ENCODE data around the gene LATS2. TPM values are rescaled to one million over a fixed set of nuclear protein-coding genes. Genes with fewer than 3 reads are reported as not detected.
A peak's percentile ranks its signal among the peaks of the same experiment; 100 is the strongest.

Gene LATS2
- total RNA-seq, 1 donor from 2014 or later: 17.8 TPM

DNA sequence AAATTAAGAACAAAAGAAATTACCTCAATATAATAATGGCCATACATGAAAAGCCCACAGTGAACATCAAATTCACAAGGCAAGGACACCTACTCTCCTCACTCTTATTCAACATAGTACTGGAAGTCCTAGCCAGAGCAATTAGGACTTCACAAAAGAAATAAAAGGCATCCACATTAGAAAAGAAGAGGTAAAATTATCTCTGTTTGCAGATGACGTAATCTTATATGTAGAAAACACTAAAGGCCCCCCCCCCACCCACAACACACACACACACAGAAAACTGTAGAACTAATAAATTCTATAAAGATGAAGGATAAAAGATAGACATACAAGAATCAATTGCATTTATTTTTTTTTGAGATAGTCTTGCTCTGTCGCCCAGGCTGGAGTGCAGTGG lies 25.5 kb upstream of the LATS2 start:
- DNase-seq (ENCODE audit: extremely low spot score, unreplicated experiment): no peak
- no peak overlapping the region for H3K4me3 Mint-ChIP-seq
- H3K4me1 Mint-ChIP-seq (ENCODE audit: unreplicated experiment): no peaks in the 10 kb centered on the region
- H3K27ac Mint-ChIP-seq: no peak overlapping the region
- no peaks in the 10 kb centered on the region for H3K9me3 Mint-ChIP-seq
- no peaks in the 10 kb centered on the region for H3K27me3 Mint-ChIP-seq
- TF ChIP-seq, protein P1, sequence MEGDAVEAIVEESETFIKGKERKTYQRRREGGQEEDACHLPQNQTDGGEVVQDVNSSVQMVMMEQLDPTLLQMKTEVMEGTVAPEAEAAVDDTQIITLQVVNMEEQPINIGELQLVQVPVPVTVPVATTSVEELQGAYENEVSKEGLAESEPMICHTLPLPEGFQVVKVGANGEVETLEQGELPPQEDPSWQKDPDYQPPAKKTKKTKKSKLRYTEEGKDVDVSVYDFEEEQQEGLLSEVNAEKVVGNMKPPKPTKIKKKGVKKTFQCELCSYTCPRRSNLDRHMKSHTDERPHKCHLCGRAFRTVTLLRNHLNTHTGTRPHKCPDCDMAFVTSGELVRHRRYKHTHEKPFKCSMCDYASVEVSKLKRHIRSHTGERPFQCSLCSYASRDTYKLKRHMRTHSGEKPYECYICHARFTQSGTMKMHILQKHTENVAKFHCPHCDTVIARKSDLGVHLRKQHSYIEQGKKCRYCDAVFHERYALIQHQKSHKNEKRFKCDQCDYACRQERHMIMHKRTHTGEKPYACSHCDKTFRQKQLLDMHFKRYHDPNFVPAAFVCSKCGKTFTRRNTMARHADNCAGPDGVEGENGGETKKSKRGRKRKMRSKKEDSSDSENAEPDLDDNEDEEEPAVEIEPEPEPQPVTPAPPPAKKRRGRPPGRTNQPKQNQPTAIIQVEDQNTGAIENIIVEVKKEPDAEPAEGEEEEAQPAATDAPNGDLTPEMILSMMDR (conservative IDR thresholded peaks at IDR 0.05): no peak
- H3K36me3 Mint-ChIP-seq: no peaks in the 10 kb centered on the region

DNA sequence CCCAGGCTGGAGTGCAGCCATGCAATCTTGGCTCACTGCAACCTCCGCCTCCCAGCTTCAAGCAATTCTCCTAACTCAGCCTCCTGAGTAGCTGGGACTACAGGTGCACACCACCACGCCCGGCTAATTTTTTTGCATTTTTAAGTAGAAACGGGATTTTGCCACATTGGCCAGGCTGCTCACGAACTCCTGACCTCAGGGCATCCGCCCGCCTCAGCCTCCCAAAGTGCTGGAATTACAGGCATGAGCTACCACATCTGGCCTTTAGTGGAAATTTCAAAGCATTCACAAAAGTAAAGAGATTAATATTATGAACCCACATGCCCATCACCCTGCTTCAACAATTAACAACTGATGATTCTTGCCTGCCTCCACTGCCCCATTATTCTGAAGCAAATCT lies 20.5 kb upstream of the LATS2 start:
- no peak overlapping the region for H3K27ac Mint-ChIP-seq
- TF ChIP-seq, protein P1 (conservative IDR thresholded peaks at IDR 0.05): no peak
- DNase-seq (ENCODE audit: extremely low spot score, unreplicated experiment): no peak
- peaks cover 21% of the 10 kb centered on the region for H3K4me1 Mint-ChIP-seq (ENCODE audit: unreplicated experiment)
- H3K4me3 Mint-ChIP-seq: no peak overlapping the region
- no peaks in the 10 kb centered on the region for H3K36me3 Mint-ChIP-seq
- no peaks in the 10 kb centered on the region for H3K27me3 Mint-ChIP-seq
- no peaks in the 10 kb centered on the region for H3K9me3 Mint-ChIP-seq

DNA sequence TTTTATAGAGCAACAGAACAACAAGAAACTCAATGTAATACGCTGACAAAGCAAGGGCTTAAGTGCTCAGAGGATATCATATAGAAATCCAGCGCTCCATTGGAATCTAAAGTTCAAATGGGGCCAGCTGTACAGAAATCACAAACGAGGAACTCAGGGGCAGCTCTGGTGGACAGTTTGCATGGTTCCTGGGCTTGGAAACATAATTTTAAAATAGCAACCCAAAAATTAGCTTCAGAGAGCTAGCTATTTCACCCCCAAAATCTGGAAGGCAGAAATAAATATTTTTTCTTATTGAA lies 19.2 kb upstream of the LATS2 start:
- H3K27me3 Mint-ChIP-seq: no peaks in the 10 kb centered on the region

DNA sequence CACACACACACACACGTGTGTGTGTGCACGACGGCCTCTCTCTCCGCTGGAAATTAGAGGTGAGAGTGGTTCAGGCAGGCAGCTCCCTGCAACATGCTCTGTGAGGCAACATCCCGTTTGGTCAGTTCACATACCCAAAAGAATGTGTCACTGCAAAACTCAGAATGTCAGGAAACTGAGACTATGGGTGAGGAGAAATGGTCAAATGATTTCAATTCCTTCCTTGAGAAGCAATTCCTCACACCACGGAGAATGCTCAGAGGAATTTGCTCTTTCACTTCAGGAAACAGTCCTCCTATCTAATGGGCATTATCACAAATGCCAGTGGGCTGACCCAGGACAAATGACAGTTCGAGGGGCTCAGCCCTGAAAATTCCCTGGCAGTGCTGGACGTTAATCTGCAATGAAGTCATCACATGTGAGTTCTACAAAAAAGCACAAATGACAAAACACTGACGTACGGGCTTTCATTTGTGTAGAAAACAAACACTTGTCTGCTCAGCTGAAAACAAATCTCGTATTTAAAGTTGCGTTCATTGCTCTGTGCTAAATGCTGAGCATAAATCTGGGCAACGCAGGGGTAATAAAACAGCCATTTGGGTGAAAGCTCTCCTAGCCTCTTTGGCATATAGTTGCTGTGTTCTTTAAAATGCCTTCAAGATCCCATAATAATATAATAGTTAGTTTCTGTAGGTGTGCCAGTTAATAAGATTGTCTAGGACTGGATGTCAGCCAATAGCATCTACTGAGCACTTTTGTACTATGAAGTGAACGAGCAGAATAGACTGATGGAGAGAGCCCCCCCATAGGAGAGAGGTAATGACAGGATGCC lies 18.6 kb upstream of the LATS2 start:
- peaks cover 25% of the 10 kb centered on the region for H3K4me1 Mint-ChIP-seq (ENCODE audit: unreplicated experiment)
- TF ChIP-seq, protein P1 (conservative IDR thresholded peaks at IDR 0.05): no peak
- no peak for DNase-seq (ENCODE audit: extremely low spot score, unreplicated experiment)
- peak overlapping the region; percentile 27 for H3K4me3 Mint-ChIP-seq
- H3K36me3 Mint-ChIP-seq: no peaks in the 10 kb centered on the region
- peak overlapping the region; percentile 54 for H3K27ac Mint-ChIP-seq
- H3K9me3 Mint-ChIP-seq: no peaks in the 10 kb centered on the region
- no peaks in the 10 kb centered on the region for H3K27me3 Mint-ChIP-seq

More for the DNA sequence above, 19.2 kb upstream of the LATS2 start:
- no peak overlapping the region for H3K27ac Mint-ChIP-seq
- no peaks in the 10 kb centered on the region for H3K36me3 Mint-ChIP-seq
- peaks cover 21% of the 10 kb centered on the region for H3K4me1 Mint-ChIP-seq (ENCODE audit: unreplicated experiment)
- no peak for DNase-seq (ENCODE audit: extremely low spot score, unreplicated experiment)
- no peaks in the 10 kb centered on the region for H3K9me3 Mint-ChIP-seq
- H3K4me3 Mint-ChIP-seq: no peak overlapping the region
- TF ChIP-seq, protein P1 (conservative IDR thresholded peaks at IDR 0.05): no peak

DNA sequence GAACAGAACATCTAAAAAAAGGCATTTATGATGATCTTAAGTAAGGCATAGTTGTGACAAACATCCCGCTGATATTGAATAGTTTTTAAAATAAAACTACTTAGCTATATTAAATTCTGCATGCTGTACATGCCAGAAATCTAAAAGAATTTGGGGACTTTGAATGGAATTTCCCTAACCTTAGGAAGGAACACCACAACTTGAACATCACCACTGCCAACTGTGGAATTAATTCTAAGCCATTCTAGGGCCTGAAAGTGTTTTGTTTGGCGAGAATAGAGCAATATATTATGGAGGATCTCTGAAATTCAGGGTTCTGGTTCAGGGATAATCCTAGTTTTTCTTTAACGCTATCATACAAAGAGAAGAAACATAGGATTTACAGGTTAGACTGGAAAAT lies 17.8 kb upstream of the LATS2 start:
- no peaks in the 10 kb centered on the region for H3K27me3 Mint-ChIP-seq
- no peaks in the 10 kb centered on the region for H3K36me3 Mint-ChIP-seq
- DNase-seq (ENCODE audit: extremely low spot score, unreplicated experiment): no peak
- H3K4me1 Mint-ChIP-seq (ENCODE audit: unreplicated experiment): peaks cover 33% of the 10 kb centered on the region
- no peak overlapping the region for H3K27ac Mint-ChIP-seq
- H3K4me3 Mint-ChIP-seq: no peak overlapping the region
- H3K9me3 Mint-ChIP-seq: no peaks in the 10 kb centered on the region
- TF ChIP-seq, protein P1 (conservative IDR thresholded peaks at IDR 0.05): no peak

All from type B pancreatic cell (in vitro differentiated cells).